ENCODE data around the gene CTNNA1. TPM values are rescaled to one million over a fixed set of nuclear protein-coding genes. Genes with fewer than 3 reads are reported as not detected.

The CTNNA1 gene
- total RNA-seq, 4 donors from 2014 or later = 251 to 326 (median 274) TPM

DNA sequence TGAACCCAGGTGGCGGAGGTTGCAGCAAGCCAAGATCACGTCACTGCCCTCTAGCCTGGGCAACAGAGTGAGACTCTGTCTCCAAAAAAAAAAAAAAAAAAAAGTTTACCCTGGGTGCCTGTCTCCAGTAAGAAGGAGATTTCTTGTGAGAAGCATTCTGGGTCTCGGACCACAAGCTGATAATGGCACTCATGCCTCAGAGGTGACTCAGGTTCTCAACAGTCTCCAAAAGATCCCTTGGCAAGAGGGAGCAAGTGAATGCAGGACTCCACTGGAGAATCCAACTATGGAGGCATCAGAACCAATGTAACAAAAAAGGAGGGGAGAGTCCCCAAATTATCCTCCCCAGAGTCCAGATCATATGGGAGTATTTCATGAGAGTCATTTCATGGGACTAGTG, 227.9 kb downstream of the CTNNA1 start:
- TF ChIP-seq, protein P1, sequence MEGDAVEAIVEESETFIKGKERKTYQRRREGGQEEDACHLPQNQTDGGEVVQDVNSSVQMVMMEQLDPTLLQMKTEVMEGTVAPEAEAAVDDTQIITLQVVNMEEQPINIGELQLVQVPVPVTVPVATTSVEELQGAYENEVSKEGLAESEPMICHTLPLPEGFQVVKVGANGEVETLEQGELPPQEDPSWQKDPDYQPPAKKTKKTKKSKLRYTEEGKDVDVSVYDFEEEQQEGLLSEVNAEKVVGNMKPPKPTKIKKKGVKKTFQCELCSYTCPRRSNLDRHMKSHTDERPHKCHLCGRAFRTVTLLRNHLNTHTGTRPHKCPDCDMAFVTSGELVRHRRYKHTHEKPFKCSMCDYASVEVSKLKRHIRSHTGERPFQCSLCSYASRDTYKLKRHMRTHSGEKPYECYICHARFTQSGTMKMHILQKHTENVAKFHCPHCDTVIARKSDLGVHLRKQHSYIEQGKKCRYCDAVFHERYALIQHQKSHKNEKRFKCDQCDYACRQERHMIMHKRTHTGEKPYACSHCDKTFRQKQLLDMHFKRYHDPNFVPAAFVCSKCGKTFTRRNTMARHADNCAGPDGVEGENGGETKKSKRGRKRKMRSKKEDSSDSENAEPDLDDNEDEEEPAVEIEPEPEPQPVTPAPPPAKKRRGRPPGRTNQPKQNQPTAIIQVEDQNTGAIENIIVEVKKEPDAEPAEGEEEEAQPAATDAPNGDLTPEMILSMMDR (IDR thresholded peaks at IDR 0.05) = no peak
- ATAC-seq (ENCODE audit: low FRiP score) (no peak), DNase-seq (ENCODE audit: low spot score) (no peak)

DNA sequence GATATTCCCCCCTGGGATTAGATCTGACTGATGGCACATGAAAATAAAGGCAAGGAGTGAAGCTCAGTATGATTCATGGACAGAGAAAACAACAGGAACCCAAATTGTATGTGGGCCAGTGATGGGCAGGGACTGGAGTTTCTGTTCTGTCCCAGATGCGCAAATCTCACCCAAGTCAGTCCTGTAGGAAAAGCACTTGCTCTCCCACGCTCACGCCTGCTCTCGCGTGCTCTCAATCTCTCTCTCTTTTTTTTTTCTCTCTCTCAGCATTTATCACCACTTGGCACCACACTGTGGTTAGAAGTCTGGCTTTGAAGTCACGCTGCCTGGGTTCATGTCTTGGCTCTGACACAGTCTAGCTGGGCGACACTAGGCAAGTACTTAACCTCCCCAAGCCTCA, 228.4 kb downstream of the CTNNA1 start:
- ATAC-seq (ENCODE audit: low FRiP score) = no peak
- TF ChIP-seq, protein P1 (IDR thresholded peaks at IDR 0.05) = no peak
- no peak for DNase-seq (ENCODE audit: low spot score)

DNA sequence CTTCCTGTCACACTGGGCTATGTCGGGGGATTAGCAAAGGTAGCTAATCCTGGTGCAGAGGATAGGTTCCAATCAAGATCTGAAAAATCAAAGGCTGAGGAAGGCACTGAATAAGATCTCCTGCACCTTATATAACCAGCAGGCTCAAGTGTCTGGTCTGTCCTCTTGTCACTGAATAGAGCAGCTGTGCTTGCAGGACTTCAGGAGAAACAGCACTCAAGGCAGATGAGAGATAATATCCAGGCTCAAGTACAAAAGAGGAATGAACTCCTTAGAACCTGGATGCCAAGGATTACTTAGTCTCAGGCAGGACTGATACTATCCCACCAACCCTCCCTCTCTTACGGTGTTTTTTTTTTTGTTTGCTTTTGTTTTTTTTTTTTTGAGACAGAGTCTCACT, 230.8 kb downstream of the CTNNA1 start:
- TF ChIP-seq, protein P1 (IDR thresholded peaks at IDR 0.05) = no peak
- DNase-seq (ENCODE audit: low spot score) = no peak

More for the DNA sequence above, 230.8 kb downstream of the CTNNA1 start:
- no peak for ATAC-seq (ENCODE audit: low FRiP score)

Other genes starting within 250 kb of the CTNNA1 start
- gene ETF1, start 210.2 kb upstream of the CTNNA1 start, total RNA-seq = 100 to 1,000 TPM in 3 of 4 donors, 10 to 100 TPM in 1; 69.8 to 195 (median 141) TPM
- gene HSPA9, start 178.0 kb upstream of the CTNNA1 start, total RNA-seq = 100 to 1,000 TPM; 212 to 482 (median 318) TPM
- 1 to 10 TPM in 1 of 4 donors, under 1 TPM in 3; 0.31 to 4.3 (median 0.72) TPM for gene LRRTM2, start 121.9 kb downstream of the CTNNA1 start, total RNA-seq